HepG2 (cell line): ENCODE measurements around the gene ZNF763. TPM values are rescaled to one million over a fixed set of nuclear protein-coding genes. Genes with fewer than 3 reads are reported as not detected.
A peak's percentile ranks its signal among the peaks of the same experiment; 100 is the strongest.

Experiments used
- BORCS8-MEF2B ChIP-seq: sonication (generic); formaldehyde crosslinking; IDR thresholded peaks from 2 replicates; pipeline ENCODE4 v1.8.0; 2022; ENCODE audit warnings: mild to moderate bottlenecking, missing genetic modification reagents
- BRCA1 ChIP-seq: sonication (generic); formaldehyde crosslinking; IDR thresholded peaks from 2 replicates; pipeline ENCODE4 v1.4.0; 2020; ENCODE audit warnings: missing genetic modification reagents
- CBX5 ChIP-seq: sonication (generic); formaldehyde crosslinking; IDR thresholded peaks from 2 replicates; pipeline ENCODE4 v1.4.0; 2020; ENCODE audit warnings: missing genetic modification reagents, borderline replicate concordance
- CHD2 ChIP-seq: IDR thresholded peaks from 2 replicates; pipeline ENCODE4 v1.6.1; 2011; ENCODE audit warnings: low read depth, low read length, improper control_type of control experiment
- CREM ChIP-seq, 2 experiments: sonication (generic) in 1 of 2; formaldehyde crosslinking in 1 of 2; IDR thresholded peaks; 2 replicates each; pipeline versions ENCODE4 v1.4.0 to v1.6.1; 2016 to 2020; ENCODE audit warnings: antibody characterized with exemption in 1 of 2, mild to moderate bottlenecking in 1 of 2, missing genetic modification reagents in 1 of 2
- GABPA ChIP-seq, 2 experiments: IDR thresholded peaks; 2 replicates each; pipeline ENCODE4 v1.6.1; 2011 to 2016; ENCODE audit warnings: low read depth in 2 of 2, low read length in 1 of 2, missing biosample characterization in 1 of 2, missing genetic modification characterization in 1 of 2
- GATAD1 ChIP-seq: IDR thresholded peaks from 2 replicates; pipeline ENCODE4 v1.6.1; 2016; ENCODE audit warnings: missing genetic modification reagents, missing compliant biosample characterization
- KAT2B ChIP-seq: fragments of 150-350 bp; IDR thresholded peaks from 2 replicates; pipeline ENCODE4 v1.6.1; 2014; ENCODE audit warnings: low read depth, low read length, borderline replicate concordance
- SAP130 ChIP-seq: IDR thresholded peaks from 2 replicates; pipeline ENCODE4 v1.6.1; 2016; ENCODE audit warnings: low read depth
- STAG1 ChIP-seq: sonication (generic); formaldehyde crosslinking; IDR thresholded peaks from 2 replicates; pipeline ENCODE4 v1.4.0; 2020; ENCODE audit warnings: missing genetic modification reagents
- TAF1 ChIP-seq: sonication (generic); formaldehyde crosslinking; IDR thresholded peaks from 2 replicates; pipeline ENCODE4 v1.4.0; 2020; ENCODE audit warnings: missing genetic modification reagents
- TBX3 ChIP-seq: fragments of 450-650 bp; IDR thresholded peaks from 2 replicates; pipeline ENCODE4 v1.6.1; 2017; ENCODE audit warnings: antibody characterized with exemption, mild to moderate bottlenecking, inconsistent platforms, borderline replicate concordance
- ZNF3 ChIP-seq: IDR thresholded peaks from 2 replicates; pipeline ENCODE4 v1.7.0; 2017; ENCODE audit warnings: inconsistent platforms
- ZNF367 ChIP-seq: sonication (generic); formaldehyde crosslinking; IDR thresholded peaks from 2 replicates; pipeline ENCODE4 v1.4.0; 2020; ENCODE audit warnings: missing genetic modification reagents, borderline replicate concordance
- ZNF460 ChIP-seq: sonication (generic); formaldehyde crosslinking; IDR thresholded peaks from 2 replicates; pipeline ENCODE4 v1.5.1; 2020; ENCODE audit warnings: missing genetic modification reagents, mild to moderate bottlenecking, borderline replicate concordance
- ZNF629 ChIP-seq: sonication (generic); formaldehyde crosslinking; conservative IDR thresholded peaks from 2 replicates; pipeline ENCODE4 v1.5.0; 2020; ENCODE audit warnings: missing genetic modification reagents
- ZNF766 ChIP-seq: sonication (generic); formaldehyde crosslinking; IDR thresholded peaks from 2 replicates; pipeline ENCODE4 v1.5.0; 2020; ENCODE audit warnings: missing genetic modification reagents, borderline replicate concordance
- polyA plus RNA-seq, 8 experiments: library from polyadenylated mRNA; depleted of rRNA in 3 of 8; stranded (reverse) in 7 of 8; unstranded in 1 of 8; fragments of >200 nt; fragmentation: Illumina TruSeq in 4 of 8; extraction: Trizol in 4 of 8; gene quantifications; 2 replicates each; pipeline versions ENCODE4 v1.2.1 to v1.2.3, GENCODE V29; 2011 to 2016; ENCODE audit warnings: low read depth in 4 of 8, missing spikeins in 1 of 8, mixed read lengths in 1 of 8; ENCODE audit not compliant: insufficient read depth in 1 of 8
- total RNA-seq, 5 experiments: library from RNA; depleted of rRNA; stranded (reverse); fragments of >200 nt; fragmentation: Illumina TruSeq; extraction: Trizol; gene quantifications; 2 replicates each; pipeline ENCODE4 v1.2.3, GENCODE V29; 2016; ENCODE audit warnings: low read depth in 1 of 5
- TF ChIP-seq, protein P1 (sequence below): IDR thresholded peaks from 2 replicates; pipeline ENCODE4 v1.6.1; 2012; ENCODE audit warnings: low read length, improper control_type of control experiment
- TF ChIP-seq, protein P2 (sequence below): sonication (generic); formaldehyde crosslinking; IDR thresholded peaks from 2 replicates; pipeline ENCODE4 v1.8.0; 2022; ENCODE audit warnings: low read depth, missing genetic modification reagents
- TF ChIP-seq, protein P3 (sequence below): sonication (generic); formaldehyde crosslinking; IDR thresholded peaks from 2 replicates; pipeline ENCODE4 v1.4.0; 2020; ENCODE audit warnings: missing genetic modification reagents, mild to moderate bottlenecking, borderline replicate concordance
- TF ChIP-seq, protein P4 (sequence below): sonication (generic); formaldehyde crosslinking; IDR thresholded peaks from 2 replicates; pipeline ENCODE4 v1.4.0; 2020; ENCODE audit warnings: missing genetic modification reagents, borderline replicate concordance
- TF ChIP-seq, protein P5 (sequence below): sonication (generic); formaldehyde crosslinking; IDR thresholded peaks from 2 replicates; pipeline ENCODE4 v1.4.0; 2020; ENCODE audit warnings: missing genetic modification reagents

Gene ZNF763
- total and polyA plus RNA-seq, 2 of the 13 experiments (the other 11 are each of a cell fraction or from before 2014, with no cell fraction given), result 0.08 to 0.42 TPM

DNA sequence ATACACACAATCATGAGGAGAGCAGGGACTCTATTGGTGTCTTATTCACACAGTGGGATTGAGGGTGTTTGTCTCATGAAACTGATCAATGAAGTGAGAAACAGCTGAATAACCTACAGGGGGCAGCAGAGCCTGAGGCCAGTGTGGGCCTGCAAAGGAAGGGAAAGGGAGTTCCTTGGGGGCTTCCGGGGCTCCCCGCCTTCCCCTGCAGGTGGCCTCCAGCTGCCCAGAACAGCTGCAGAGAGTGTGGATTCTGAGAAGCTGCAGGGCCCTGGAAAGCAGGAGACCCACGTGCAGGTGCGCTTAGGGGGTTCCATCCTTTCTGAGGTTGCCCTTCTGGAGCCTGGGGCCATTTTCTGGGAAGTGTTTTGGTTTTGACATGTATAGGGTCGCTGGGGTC, 20.1 kb downstream of the ZNF763 start (continued):
- TF ChIP-seq, protein P1, sequence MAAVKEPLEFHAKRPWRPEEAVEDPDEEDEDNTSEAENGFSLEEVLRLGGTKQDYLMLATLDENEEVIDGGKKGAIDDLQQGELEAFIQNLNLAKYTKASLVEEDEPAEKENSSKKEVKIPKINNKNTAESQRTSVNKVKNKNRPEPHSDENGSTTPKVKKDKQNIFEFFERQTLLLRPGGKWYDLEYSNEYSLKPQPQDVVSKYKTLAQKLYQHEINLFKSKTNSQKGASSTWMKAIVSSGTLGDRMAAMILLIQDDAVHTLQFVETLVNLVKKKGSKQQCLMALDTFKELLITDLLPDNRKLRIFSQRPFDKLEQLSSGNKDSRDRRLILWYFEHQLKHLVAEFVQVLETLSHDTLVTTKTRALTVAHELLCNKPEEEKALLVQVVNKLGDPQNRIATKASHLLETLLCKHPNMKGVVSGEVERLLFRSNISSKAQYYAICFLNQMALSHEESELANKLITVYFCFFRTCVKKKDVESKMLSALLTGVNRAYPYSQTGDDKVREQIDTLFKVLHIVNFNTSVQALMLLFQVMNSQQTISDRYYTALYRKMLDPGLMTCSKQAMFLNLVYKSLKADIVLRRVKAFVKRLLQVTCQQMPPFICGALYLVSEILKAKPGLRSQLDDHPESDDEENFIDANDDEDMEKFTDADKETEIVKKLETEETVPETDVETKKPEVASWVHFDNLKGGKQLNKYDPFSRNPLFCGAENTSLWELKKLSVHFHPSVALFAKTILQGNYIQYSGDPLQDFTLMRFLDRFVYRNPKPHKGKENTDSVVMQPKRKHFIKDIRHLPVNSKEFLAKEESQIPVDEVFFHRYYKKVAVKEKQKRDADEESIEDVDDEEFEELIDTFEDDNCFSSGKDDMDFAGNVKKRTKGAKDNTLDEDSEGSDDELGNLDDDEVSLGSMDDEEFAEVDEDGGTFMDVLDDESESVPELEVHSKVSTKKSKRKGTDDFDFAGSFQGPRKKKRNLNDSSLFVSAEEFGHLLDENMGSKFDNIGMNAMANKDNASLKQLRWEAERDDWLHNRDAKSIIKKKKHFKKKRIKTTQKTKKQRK, result no peak
- no peak for TF ChIP-seq ZNF460 (CRISPR knock-in tag)
- no peak for TF ChIP-seq ZNF766 (CRISPR knock-in tag)
- TF ChIP-seq BRCA1 (CRISPR knock-in tag), result no peak
- 0 out of 2 replicates have a peak, but pooled peaks have one; percentile 19 for TF ChIP-seq GABPA (IDR thresholded peaks at IDR 0.05; ENCODE audit: low read depth, low read length)
- peak; percentile 57 for TF ChIP-seq GABPA (CRISPR knock-in tag; IDR thresholded peaks at IDR 0.05; ENCODE audit: low read depth)
- no peak for TF ChIP-seq ZNF367 (CRISPR knock-in tag)
- no peak for TF ChIP-seq BORCS8-MEF2B
- no peak for TF ChIP-seq CREM (IDR thresholded peaks at IDR 0.05)
- TF ChIP-seq CREM (CRISPR knock-in tag; IDR thresholded peaks at IDR 0.05), result no peak
- no peak for TF ChIP-seq GATAD1 (CRISPR knock-in tag)
- TF ChIP-seq SAP130 (CRISPR knock-in tag), result peak; percentile 28; the same call in 1 of the 2 replicates
- no peak for TF ChIP-seq CBX5 (CRISPR knock-in tag)
- no peak for TF ChIP-seq KAT2B
- TF ChIP-seq ZNF629, result no peak
- TF ChIP-seq, protein P2, sequence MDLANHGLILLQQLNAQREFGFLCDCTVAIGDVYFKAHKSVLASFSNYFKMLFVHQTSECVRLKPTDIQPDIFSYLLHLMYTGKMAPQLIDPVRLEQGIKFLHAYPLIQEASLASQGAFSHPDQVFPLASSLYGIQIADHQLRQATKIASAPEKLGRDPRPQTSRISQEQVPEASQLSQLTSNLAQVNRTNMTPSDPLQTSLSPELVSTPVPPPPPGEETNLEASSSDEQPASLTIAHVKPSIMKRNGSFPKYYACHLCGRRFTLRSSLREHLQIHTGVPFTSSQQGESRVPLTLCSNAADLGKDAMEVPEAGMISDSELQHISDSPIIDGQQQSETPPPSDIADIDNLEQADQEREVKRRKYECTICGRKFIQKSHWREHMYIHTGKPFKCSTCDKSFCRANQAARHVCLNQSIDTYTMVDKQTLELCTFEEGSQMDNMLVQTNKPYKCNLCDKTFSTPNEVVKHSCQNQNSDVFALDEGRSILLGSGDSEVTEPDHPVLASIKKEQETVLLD (CRISPR knock-in tag), result no peak
- TF ChIP-seq, protein P3, sequence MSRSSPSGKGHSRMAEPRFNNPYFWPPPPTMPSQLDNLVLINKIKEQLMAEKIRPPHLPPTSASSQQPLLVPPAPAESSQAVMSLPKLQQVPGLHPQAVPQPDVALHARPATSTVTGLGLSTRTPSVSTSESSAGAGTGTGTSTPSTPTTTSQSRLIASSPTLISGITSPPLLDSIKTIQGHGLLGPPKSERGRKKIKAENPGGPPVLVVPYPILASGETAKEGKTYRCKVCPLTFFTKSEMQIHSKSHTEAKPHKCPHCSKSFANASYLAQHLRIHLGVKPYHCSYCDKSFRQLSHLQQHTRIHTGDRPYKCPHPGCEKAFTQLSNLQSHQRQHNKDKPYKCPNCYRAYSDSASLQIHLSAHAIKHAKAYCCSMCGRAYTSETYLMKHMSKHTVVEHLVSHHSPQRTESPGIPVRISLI, result no peak
- TF ChIP-seq TBX3, result no peak
- peak; percentile 51 for TF ChIP-seq STAG1 (CRISPR knock-in tag)
- TF ChIP-seq, protein P4, sequence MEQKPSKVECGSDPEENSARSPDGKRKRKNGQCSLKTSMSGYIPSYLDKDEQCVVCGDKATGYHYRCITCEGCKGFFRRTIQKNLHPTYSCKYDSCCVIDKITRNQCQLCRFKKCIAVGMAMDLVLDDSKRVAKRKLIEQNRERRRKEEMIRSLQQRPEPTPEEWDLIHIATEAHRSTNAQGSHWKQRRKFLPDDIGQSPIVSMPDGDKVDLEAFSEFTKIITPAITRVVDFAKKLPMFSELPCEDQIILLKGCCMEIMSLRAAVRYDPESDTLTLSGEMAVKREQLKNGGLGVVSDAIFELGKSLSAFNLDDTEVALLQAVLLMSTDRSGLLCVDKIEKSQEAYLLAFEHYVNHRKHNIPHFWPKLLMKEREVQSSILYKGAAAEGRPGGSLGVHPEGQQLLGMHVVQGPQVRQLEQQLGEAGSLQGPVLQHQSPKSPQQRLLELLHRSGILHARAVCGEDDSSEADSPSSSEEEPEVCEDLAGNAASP (CRISPR knock-in tag), result 0 out of 2 replicates have a peak, but pooled peaks have one; percentile 12
- TF ChIP-seq TAF1, result no peak
- no peak for TF ChIP-seq ZNF3 (CRISPR knock-in tag)
- TF ChIP-seq, protein P5, sequence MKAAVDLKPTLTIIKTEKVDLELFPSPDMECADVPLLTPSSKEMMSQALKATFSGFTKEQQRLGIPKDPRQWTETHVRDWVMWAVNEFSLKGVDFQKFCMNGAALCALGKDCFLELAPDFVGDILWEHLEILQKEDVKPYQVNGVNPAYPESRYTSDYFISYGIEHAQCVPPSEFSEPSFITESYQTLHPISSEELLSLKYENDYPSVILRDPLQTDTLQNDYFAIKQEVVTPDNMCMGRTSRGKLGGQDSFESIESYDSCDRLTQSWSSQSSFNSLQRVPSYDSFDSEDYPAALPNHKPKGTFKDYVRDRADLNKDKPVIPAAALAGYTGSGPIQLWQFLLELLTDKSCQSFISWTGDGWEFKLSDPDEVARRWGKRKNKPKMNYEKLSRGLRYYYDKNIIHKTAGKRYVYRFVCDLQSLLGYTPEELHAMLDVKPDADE, result no peak
- no peak for TF ChIP-seq CHD2
